Measurements from ENCODE around the gene CERS6. TPM values are rescaled to one million over a fixed set of nuclear protein-coding genes. Genes with fewer than 3 reads are reported as not detected.
"Not testable (repeated sequence)": the region's sequence is repeated elsewhere in the genome, so short reads cannot be mapped to it uniquely, and the experiment has no call there.

Gene CERS6
- total RNA-seq, 1 donor from 2014 or later: 30.8 TPM

DNA sequence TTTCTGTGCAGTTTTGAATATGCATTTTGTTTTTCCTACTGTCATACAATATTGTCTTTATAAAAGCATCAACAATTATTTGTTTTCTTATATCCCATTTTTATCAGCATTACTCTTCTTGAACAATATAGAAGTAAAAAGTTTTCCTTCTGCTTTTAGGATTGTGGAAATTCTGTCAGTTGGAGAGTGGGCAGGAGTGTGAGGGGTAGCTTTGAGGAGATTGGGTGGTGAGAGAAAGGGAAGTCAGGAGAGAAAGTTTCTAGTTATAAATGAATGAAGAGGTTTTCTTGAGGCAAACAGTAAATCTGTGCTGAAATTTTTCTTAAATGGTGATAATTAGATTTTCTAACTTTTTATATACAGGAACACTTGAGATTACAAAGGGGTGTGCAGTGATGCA, 194.7 kb downstream of the CERS6 start:
- Histone ChIP-seq H3K9ac (ENCODE audit: low read depth in 1 of 3, low read length in 3 of 3) (no peak overlapping the region), H3K27ac (ENCODE audit: low read depth, low read length) (no peak overlapping the region), H3K36me3 (ENCODE audit: control insufficient read depth in 3 of 3, insufficient read depth in 3 of 3, low read length in 3 of 3) (no peaks in the 10 kb centered on the region), H3K9me3 (ENCODE audit: control insufficient read depth in 3 of 3, low read length in 3 of 3) (no peaks in the 10 kb centered on the region), H3K27me3 (ENCODE audit: control insufficient read depth in 3 of 3, insufficient read depth in 3 of 3, low read length in 3 of 3) (no peaks in the 10 kb centered on the region), H3K4me1 (ENCODE audit: control insufficient read depth in 3 of 3, insufficient read depth in 3 of 3, low read length in 3 of 3) (peaks cover 8 to 12% (median 8%) of the 10 kb centered on the region in 3 donors), H3K4me3 (ENCODE audit: low read length in 3 of 3) (no peak overlapping the region)

DNA sequence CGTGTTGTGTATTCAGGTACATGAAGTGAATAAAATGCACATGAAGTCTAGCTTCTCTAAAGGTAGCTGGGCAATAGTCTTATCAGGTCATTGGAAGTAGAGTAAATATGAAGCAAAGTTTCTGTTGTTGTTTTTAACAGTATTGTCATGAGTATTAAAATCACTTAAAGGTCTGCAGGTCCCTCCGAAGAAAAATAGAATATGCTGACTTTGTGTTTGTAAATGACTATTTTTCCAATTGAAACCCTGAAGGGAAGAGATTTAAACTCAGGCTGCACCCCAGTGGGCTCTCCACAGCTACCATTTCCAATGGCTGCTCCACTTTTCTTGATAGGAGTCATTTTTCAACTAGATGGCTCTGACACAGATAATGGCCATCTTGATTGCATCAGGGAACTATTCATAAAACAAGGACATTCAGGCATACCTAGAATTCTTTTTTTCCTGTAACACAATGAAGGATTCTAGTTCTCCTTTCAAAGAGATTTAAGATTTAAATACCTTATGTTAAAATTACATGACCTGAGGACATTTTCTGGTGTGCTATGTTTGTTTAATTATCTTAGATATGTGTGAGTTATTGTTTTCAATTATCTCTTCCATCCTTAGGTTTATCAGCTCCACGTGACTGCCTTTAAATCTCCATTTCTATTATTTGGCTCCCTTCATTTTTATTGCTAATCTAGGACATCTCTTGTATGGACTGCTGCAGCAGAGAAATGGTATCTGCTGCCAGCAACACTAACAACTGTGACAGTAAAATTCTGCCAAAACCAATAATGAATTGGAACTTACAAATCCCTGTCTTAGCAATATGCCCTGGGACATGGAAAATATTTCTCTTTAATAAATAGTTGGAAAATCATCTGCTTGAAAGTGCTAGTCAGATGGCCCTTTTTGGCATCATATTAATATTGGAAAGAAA, 197.2 kb downstream of the CERS6 start:
- Histone ChIP-seq H3K36me3 (ENCODE audit: control insufficient read depth in 3 of 3, insufficient read depth in 3 of 3, low read length in 3 of 3) (no peaks in the 10 kb centered on the region), H3K4me3 (ENCODE audit: low read length in 3 of 3) (no peak overlapping the region), H3K9ac (ENCODE audit: low read depth in 1 of 3, low read length in 3 of 3) (no peak overlapping the region), H3K4me1 (ENCODE audit: control insufficient read depth in 3 of 3, insufficient read depth in 3 of 3, low read length in 3 of 3) (peaks cover 8 to 12% (median 8%) of the 10 kb centered on the region in 3 donors), H3K27ac (ENCODE audit: low read depth, low read length) (no peak overlapping the region), H3K9me3 (ENCODE audit: control insufficient read depth in 3 of 3, low read length in 3 of 3) (no peaks in the 10 kb centered on the region), H3K27me3 (ENCODE audit: control insufficient read depth in 3 of 3, insufficient read depth in 3 of 3, low read length in 3 of 3) (no peaks in the 10 kb centered on the region)

DNA sequence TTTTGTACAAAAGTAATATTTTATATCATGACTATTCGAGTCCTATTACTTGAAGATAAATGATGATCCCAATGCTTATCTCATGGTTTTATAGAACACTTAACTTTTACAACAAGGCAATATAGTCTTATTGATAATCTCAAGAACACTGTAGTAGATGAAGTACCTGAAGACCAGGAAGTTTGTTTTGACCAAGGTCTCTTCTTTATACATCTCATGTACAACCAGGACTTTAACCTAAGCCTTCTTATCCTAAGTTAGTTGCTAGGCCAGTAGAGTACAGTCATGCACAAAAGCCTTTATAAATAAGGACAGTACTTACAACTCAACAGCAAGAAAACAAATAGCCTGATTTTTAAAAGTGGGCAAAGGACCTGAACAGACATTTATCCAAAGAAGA, 198.6 kb downstream of the CERS6 start:
- H3K4me1 ChIP-seq (ENCODE audit: control insufficient read depth in 3 of 3, insufficient read depth in 3 of 3, low read length in 3 of 3): peaks cover 0 to 6% (median 0%) of the 10 kb centered on the region in 3 donors
- no peak overlapping the region for H3K27ac ChIP-seq (ENCODE audit: low read depth, low read length)
- H3K9me3 ChIP-seq (ENCODE audit: control insufficient read depth in 3 of 3, low read length in 3 of 3): no peaks in the 10 kb centered on the region
- H3K4me3 ChIP-seq (ENCODE audit: low read length in 3 of 3): no peak overlapping the region
- no peaks in the 10 kb centered on the region for H3K27me3 ChIP-seq (ENCODE audit: control insufficient read depth in 3 of 3, insufficient read depth in 3 of 3, low read length in 3 of 3)
- H3K9ac ChIP-seq (ENCODE audit: low read depth in 1 of 3, low read length in 3 of 3): no peak overlapping the region
- no peaks in the 10 kb centered on the region for H3K36me3 ChIP-seq (ENCODE audit: control insufficient read depth in 3 of 3, insufficient read depth in 3 of 3, low read length in 3 of 3)

DNA sequence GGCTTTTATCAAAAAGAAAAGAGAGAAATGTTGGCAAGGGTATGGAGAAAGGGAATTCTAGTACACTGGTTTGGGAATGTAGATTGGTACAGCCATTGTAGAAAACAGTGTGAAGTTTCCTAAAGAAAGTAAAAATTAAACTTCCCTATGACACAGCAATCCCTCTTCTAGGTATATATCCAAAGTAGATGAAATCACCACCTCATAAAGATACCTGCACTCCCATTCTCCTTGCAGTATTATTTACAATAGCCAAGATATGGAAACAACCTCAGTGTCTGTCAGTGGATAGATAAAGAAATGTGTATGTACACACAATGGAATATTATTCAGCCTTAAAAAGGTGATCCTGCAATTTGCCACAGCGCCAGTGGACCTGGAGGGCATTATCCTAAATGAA, 199.1 kb downstream of the CERS6 start:
- Histone ChIP-seq H3K27ac (ENCODE audit: low read depth, low read length) (no peak overlapping the region), H3K4me1 (ENCODE audit: control insufficient read depth in 3 of 3, insufficient read depth in 3 of 3, low read length in 3 of 3) (peaks cover 0 to under 1% (median 0%) of the 10 kb centered on the region in 3 donors), H3K9me3 (ENCODE audit: control insufficient read depth in 3 of 3, low read length in 3 of 3) (no peaks in the 10 kb centered on the region), H3K4me3 (ENCODE audit: low read length in 3 of 3) (no peak overlapping the region), H3K27me3 (ENCODE audit: control insufficient read depth in 3 of 3, insufficient read depth in 3 of 3, low read length in 3 of 3) (no peaks in the 10 kb centered on the region), H3K9ac (ENCODE audit: low read depth in 1 of 3, low read length in 3 of 3) (no peak overlapping the region), H3K36me3 (ENCODE audit: control insufficient read depth in 3 of 3, insufficient read depth in 3 of 3, low read length in 3 of 3) (no peaks in the 10 kb centered on the region)

DNA sequence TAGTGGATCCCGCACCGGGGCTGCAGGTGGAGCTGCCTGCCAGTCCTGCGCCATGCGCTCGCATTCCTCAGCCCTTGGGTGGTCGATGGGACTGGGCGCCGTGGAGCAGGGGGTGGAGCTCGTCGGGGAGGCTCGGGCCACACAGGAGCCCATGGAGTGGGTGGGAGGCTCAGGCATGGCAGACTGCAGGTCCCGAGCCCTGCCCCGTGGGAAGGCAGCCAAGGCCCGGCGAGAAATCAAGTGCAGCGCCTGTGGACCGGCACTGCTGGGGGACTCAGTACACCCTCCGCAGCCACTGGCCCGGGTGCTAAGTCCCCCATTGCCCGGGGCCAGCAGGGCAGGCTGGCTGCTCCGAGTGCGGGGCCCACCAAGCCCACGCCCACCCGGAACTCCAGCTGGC, 201.3 kb downstream of the CERS6 start:
- H3K9ac ChIP-seq (ENCODE audit: low read depth in 1 of 3, low read length in 3 of 3); H3K27ac ChIP-seq (ENCODE audit: low read depth, low read length); H3K4me1 ChIP-seq (ENCODE audit: control insufficient read depth in 3 of 3, insufficient read depth in 3 of 3, low read length in 3 of 3); H3K36me3 ChIP-seq (ENCODE audit: control insufficient read depth in 3 of 3, insufficient read depth in 3 of 3, low read length in 3 of 3); H3K9me3 ChIP-seq (ENCODE audit: control insufficient read depth in 3 of 3, low read length in 3 of 3); H3K4me3 ChIP-seq (ENCODE audit: low read length in 3 of 3); H3K27me3 ChIP-seq (ENCODE audit: control insufficient read depth in 3 of 3, insufficient read depth in 3 of 3, low read length in 3 of 3): not testable (repeated sequence)

DNA sequence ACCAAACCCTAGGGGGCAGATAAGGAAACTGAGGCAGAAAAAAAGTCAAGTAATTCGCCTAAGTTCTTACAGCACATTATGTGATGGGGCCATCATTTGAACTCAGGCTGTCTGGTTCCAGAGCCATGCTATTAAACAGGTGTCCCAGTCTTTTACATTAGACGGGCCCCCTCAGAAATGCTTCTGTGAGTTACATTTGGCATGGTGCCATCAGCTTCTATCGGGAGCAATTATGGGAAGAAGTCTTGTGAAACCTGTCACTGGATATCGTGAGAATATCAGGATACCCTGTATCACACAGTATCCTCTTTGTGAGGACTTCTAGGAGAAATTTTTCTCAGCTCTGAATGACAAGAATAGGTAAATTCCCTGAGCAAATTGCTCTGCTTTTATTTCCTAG, 202.6 kb downstream of the CERS6 start:
- peaks cover 0 to 3% (median 0%) of the 10 kb centered on the region in 3 donors for H3K4me1 ChIP-seq (ENCODE audit: control insufficient read depth in 3 of 3, insufficient read depth in 3 of 3, low read length in 3 of 3)
- H3K9me3 ChIP-seq (ENCODE audit: control insufficient read depth in 3 of 3, low read length in 3 of 3): no peaks in the 10 kb centered on the region
- no peaks in the 10 kb centered on the region for H3K36me3 ChIP-seq (ENCODE audit: control insufficient read depth in 3 of 3, insufficient read depth in 3 of 3, low read length in 3 of 3)
- no peaks in the 10 kb centered on the region for H3K27me3 ChIP-seq (ENCODE audit: control insufficient read depth in 3 of 3, insufficient read depth in 3 of 3, low read length in 3 of 3)
- H3K9ac ChIP-seq (ENCODE audit: low read depth in 1 of 3, low read length in 3 of 3): no peak overlapping the region
- no peak overlapping the region for H3K4me3 ChIP-seq (ENCODE audit: low read length in 3 of 3)
- H3K27ac ChIP-seq (ENCODE audit: low read depth, low read length): no peak overlapping the region

DNA sequence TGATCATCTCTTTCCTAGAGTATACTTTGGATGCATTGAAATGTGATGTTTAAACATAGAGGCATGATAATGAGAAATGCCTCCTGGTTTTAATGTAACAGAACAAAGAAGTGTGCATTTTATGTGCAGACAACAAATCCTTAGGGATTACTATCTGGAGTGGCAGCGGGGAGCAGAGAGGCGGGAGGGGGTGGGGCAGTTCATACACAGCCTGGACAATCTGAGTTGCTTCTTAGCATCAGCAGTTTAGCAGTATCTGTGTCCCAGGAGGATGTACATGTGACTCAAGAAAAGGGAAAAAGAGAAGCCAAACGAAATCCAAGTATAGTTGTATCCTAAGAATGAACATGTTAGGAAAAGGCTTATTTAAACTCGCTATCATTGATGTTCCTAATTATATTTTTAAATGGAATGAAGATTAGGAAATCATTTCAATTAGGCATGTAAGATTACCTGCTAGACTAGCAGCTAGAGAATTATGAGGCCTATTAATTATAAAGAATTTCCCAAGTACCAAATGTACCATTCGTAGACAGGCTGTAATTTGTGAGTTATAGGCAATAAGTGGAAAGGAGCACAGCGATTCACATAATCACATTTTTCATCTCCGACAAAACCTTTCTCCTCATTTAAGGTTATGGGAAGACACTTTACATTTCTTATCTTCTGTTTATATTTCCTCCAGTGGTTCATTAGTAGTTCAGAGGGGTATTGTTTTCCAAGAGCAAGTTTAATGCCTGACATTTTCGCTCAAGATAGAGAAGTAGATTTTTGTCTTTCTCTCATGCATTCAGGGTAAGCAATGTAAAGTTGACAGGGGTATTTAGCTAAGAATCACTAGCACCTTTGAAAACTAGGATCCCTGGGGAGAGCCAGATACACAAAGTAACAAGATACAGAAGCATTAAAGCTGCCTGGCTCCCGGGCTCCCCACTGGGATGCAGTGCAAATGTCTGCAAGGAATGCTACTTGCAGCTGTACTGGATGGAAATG, 205.1 kb downstream of the CERS6 start:
- no peak overlapping the region for H3K27ac ChIP-seq (ENCODE audit: low read depth, low read length)
- H3K4me1 ChIP-seq (ENCODE audit: control insufficient read depth in 3 of 3, insufficient read depth in 3 of 3, low read length in 3 of 3): peaks cover 0 to 3% (median 0%) of the 10 kb centered on the region in 3 donors
- no peaks in the 10 kb centered on the region for H3K27me3 ChIP-seq (ENCODE audit: control insufficient read depth in 3 of 3, insufficient read depth in 3 of 3, low read length in 3 of 3)
- no peak overlapping the region for H3K9ac ChIP-seq (ENCODE audit: low read depth in 1 of 3, low read length in 3 of 3)
- no peak overlapping the region for H3K4me3 ChIP-seq (ENCODE audit: low read length in 3 of 3)
- H3K9me3 ChIP-seq (ENCODE audit: control insufficient read depth in 3 of 3, low read length in 3 of 3): no peaks in the 10 kb centered on the region
- no peaks in the 10 kb centered on the region for H3K36me3 ChIP-seq (ENCODE audit: control insufficient read depth in 3 of 3, insufficient read depth in 3 of 3, low read length in 3 of 3)

DNA sequence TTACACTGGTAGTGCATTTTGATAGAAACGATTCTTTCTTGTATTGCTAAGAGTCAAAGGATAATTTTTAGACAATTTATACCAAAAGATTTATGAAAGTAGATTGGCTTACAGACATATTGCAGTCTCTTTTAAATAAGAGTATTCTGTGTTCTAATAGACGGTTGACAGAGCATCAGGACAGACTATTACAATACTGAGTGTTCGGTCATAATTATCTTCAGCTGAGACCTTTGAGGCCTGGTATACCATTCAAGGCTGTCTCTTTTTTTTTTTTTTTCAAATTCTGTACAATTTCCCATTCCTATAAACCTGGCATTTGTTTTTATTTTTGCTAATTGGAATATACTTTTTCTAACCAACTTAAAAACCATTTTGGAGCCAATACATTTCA, 205.8 kb downstream of the CERS6 start:
- Histone ChIP-seq H3K9ac (ENCODE audit: low read depth in 1 of 3, low read length in 3 of 3) (no peak overlapping the region), H3K9me3 (ENCODE audit: control insufficient read depth in 3 of 3, low read length in 3 of 3) (no peaks in the 10 kb centered on the region), H3K4me3 (ENCODE audit: low read length in 3 of 3) (no peak overlapping the region), H3K36me3 (ENCODE audit: control insufficient read depth in 3 of 3, insufficient read depth in 3 of 3, low read length in 3 of 3) (no peaks in the 10 kb centered on the region), H3K27me3 (ENCODE audit: control insufficient read depth in 3 of 3, insufficient read depth in 3 of 3, low read length in 3 of 3) (no peaks in the 10 kb centered on the region), H3K27ac (ENCODE audit: low read depth, low read length) (no peak overlapping the region), H3K4me1 (ENCODE audit: control insufficient read depth in 3 of 3, insufficient read depth in 3 of 3, low read length in 3 of 3) (peaks cover 0 to 3% (median 0%) of the 10 kb centered on the region in 3 donors)

DNA sequence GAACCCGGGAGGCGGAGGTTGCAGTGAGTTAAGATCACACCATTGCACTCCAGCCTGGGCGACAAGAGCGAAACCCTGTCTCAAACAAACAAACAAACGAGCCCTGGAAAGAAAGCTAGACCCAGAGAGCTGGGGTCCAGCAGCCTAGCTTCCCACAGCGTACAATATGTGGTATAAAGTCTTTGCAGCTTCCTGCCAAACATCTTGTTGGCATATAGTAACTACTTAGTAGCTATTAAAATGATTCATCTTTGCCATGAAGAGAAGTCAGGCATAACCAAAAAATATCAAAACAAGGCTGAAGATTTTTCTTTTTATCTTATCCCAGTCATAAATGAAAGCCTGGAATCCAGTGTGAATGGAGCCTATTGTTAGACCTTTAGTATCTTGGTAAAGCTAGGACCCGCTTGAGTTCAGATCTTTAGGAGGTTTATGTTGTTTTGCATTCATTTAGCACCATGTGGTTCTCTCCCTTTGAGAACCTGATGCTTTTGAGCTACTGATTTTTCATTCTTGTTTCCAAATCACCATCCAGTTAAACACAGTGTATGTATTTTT, 206.7 kb downstream of the CERS6 start:
- H3K27me3 ChIP-seq (ENCODE audit: control insufficient read depth in 3 of 3, insufficient read depth in 3 of 3, low read length in 3 of 3): no peaks in the 10 kb centered on the region
- no peaks in the 10 kb centered on the region for H3K36me3 ChIP-seq (ENCODE audit: control insufficient read depth in 3 of 3, insufficient read depth in 3 of 3, low read length in 3 of 3)
- no peaks in the 10 kb centered on the region for H3K9me3 ChIP-seq (ENCODE audit: control insufficient read depth in 3 of 3, low read length in 3 of 3)

More for the DNA sequence above, 206.7 kb downstream of the CERS6 start:
- Histone ChIP-seq H3K4me3 (ENCODE audit: low read length in 3 of 3) (no peak overlapping the region), H3K4me1 (ENCODE audit: control insufficient read depth in 3 of 3, insufficient read depth in 3 of 3, low read length in 3 of 3) (peaks cover 0 to 3% (median 0%) of the 10 kb centered on the region in 3 donors), H3K9ac (ENCODE audit: low read depth in 1 of 3, low read length in 3 of 3) (no peak overlapping the region), H3K27ac (ENCODE audit: low read depth, low read length) (no peak overlapping the region)

Measured in skeletal muscle tissue (tissue), 4 donors.